ENCODE results near the gene QRICH1. TPM values are rescaled to one million over a fixed set of nuclear protein-coding genes. Genes with fewer than 3 reads are reported as not detected.
A peak's percentile ranks its signal among the peaks of the same experiment; 100 is the strongest.

Gene QRICH1
- total and polyA plus RNA-seq, 2 donors (not counting 1 experiment from before 2014, with no cell fraction given): 48.7 to 59.0 TPM

DNA sequence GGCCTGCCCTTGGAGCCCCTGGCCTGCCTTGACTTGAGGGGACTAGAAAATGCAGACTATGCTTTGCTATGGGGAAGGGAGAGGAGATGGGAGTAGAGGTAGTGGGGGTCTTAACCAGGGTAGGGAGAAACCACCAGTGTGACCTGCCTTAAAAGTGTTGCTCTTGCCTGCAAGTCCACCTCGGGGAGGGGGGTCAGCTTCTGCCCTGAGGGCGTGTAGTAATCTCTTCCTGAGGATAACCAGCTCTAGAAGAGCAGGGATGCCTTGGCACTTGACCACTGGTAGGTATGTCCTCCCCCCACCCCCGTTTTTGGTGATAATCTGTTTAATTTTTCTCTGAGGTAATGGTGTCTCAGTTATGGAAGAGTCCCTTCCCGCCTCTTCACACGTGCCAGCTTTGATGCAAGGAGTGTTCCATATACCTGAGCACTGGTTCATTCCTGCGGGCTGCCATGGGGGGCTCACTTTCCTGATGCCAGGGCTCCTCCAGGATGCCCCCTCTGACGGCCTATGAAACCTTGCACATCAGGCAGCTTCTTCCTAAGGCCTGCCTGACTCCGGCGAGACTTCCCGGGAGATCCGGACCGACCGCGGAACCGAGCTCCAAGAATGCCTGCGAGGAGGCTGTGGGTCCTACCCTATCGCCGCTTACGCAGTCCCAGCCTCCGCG lies 104.6 kb downstream of the QRICH1 start:
- Histone ChIP-seq H3K9ac (ENCODE audit: insufficient read depth, low read length) (peak overlapping the region; percentile 92), H3K4me3 (replicated peaks in 1 of 4; ENCODE audit: control extremely low read depth in 1 of 4, insufficient read depth in 1 of 4, low read depth in 3 of 4, low read length in 4 of 4) (peak overlapping the region; percentile 50 to 85 (median 78)), H3K9me3 (ENCODE audit: control insufficient read depth, insufficient read depth, low read depth, low read length) (no peaks in the 10 kb centered on the region), H3K36me3 (ENCODE audit: control insufficient read depth, insufficient read depth, low read length) (peaks cover 2% of the 10 kb centered on the region), H2AFZ (ENCODE audit: low read length) (peak overlapping the region; percentile 60), H3K79me2 (ENCODE audit: control insufficient read depth, insufficient read depth, low read length) (peaks cover 25% of the 10 kb centered on the region), H3K4me1 (ENCODE audit: control insufficient read depth, extremely low read depth, insufficient read depth, low read length) (peaks cover 12% of the 10 kb centered on the region), H4K20me1 (ENCODE audit: control insufficient read depth, extremely low read depth, insufficient read depth, low read length) (no peaks in the 10 kb centered on the region), H3K27me3 (ENCODE audit: control insufficient read depth, insufficient read depth, low read length) (no peaks in the 10 kb centered on the region), H3K4me2 (ENCODE audit: extremely low read depth, insufficient read depth, low read length) (peak overlapping the region; percentile 69), H3K27ac (ENCODE audit: insufficient read depth, low read length) (peak overlapping the region; percentile 94)
- DNase-seq (ENCODE audit: low read depth in 2 of 2): peak in 1 of 2 donors; percentile 17
- TF ChIP-seq EZH2 (IDR thresholded peaks at IDR 0.05; ENCODE audit: low read length, missing control alignments): no peak
- TF ChIP-seq, protein P1, sequence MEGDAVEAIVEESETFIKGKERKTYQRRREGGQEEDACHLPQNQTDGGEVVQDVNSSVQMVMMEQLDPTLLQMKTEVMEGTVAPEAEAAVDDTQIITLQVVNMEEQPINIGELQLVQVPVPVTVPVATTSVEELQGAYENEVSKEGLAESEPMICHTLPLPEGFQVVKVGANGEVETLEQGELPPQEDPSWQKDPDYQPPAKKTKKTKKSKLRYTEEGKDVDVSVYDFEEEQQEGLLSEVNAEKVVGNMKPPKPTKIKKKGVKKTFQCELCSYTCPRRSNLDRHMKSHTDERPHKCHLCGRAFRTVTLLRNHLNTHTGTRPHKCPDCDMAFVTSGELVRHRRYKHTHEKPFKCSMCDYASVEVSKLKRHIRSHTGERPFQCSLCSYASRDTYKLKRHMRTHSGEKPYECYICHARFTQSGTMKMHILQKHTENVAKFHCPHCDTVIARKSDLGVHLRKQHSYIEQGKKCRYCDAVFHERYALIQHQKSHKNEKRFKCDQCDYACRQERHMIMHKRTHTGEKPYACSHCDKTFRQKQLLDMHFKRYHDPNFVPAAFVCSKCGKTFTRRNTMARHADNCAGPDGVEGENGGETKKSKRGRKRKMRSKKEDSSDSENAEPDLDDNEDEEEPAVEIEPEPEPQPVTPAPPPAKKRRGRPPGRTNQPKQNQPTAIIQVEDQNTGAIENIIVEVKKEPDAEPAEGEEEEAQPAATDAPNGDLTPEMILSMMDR (conservative IDR thresholded peaks at IDR 0.05 in 1 of 2, IDR thresholded peaks at IDR 0.05 in 1 of 2; ENCODE audit: low read depth in 1 of 2, low read length in 2 of 2): no peak

DNA sequence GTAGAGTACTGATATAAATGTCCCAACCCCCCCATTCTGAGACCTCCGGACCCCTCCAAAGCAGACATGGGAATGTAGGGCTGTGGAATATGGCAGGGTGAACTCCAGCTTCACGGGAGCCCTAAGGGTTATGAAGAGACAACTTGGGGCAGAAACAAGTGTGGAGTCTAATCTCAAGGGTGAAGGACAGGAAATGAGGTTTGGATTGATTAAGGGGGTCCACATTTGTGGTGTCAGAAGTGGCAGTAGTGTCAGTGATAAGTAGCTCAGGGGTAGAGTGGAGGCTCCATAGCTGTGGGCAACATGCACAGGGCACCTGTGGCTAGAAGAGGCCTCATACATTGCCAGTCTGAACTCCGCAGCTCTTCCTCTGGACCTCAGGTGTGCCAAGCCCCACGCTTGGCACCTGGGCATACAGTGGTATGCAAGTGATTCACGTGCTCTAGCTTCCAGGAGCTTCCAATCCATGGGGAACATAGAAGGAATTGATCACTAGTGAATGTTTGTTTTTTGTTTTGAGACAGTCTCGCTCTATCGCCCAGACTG lies 108.0 kb downstream of the QRICH1 start:
- Histone ChIP-seq H3K9me3 (ENCODE audit: control insufficient read depth, insufficient read depth, low read depth, low read length) (no peaks in the 10 kb centered on the region), H3K79me2 (ENCODE audit: control insufficient read depth, insufficient read depth, low read length) (peaks cover 7% of the 10 kb centered on the region), H3K36me3 (ENCODE audit: control insufficient read depth, insufficient read depth, low read length) (peaks cover 2% of the 10 kb centered on the region), H3K27ac (ENCODE audit: insufficient read depth, low read length) (no peak overlapping the region), H3K9ac (ENCODE audit: insufficient read depth, low read length) (no peak overlapping the region), H3K4me3 (replicated peaks in 1 of 4; ENCODE audit: control extremely low read depth in 1 of 4, insufficient read depth in 1 of 4, low read depth in 3 of 4, low read length in 4 of 4) (no peak overlapping the region), H3K4me1 (ENCODE audit: control insufficient read depth, extremely low read depth, insufficient read depth, low read length) (peaks cover 5% of the 10 kb centered on the region), H3K27me3 (ENCODE audit: control insufficient read depth, insufficient read depth, low read length) (no peaks in the 10 kb centered on the region), H4K20me1 (ENCODE audit: control insufficient read depth, extremely low read depth, insufficient read depth, low read length) (no peaks in the 10 kb centered on the region), H3K4me2 (ENCODE audit: extremely low read depth, insufficient read depth, low read length) (no peak overlapping the region), H2AFZ (ENCODE audit: low read length) (no peak overlapping the region)
- TF ChIP-seq, protein P1 (conservative IDR thresholded peaks at IDR 0.05 in 1 of 2, IDR thresholded peaks at IDR 0.05 in 1 of 2; ENCODE audit: low read depth in 1 of 2, low read length in 2 of 2): no peak
- no peak for TF ChIP-seq EZH2 (IDR thresholded peaks at IDR 0.05; ENCODE audit: low read length, missing control alignments)
- no peak for DNase-seq (ENCODE audit: low read depth in 2 of 2)

DNA sequence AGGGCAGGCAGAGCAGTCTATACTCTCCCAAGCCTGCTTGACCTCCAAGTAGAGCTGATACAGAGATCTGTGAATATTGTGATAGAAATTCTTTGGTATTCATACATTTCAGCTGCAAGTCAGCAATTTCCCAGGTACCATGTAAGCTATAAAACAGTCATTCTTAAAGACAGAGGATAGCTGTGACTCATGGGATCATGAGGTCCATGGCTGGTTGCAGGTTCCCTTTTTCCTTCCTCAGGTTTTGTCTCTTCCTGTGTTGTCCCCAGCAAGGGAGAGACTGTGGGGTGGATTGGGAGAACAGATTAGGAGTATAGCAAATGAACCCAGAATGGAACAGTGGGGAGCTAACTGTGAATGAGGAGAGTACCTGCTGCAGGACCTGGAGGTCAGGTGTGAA lies 109.2 kb downstream of the QRICH1 start:
- peaks cover 4% of the 10 kb centered on the region for H3K4me1 ChIP-seq (ENCODE audit: control insufficient read depth, extremely low read depth, insufficient read depth, low read length)
- H3K27me3 ChIP-seq (ENCODE audit: control insufficient read depth, insufficient read depth, low read length): no peaks in the 10 kb centered on the region
- no peaks in the 10 kb centered on the region for H4K20me1 ChIP-seq (ENCODE audit: control insufficient read depth, extremely low read depth, insufficient read depth, low read length)
- TF ChIP-seq, protein P1 (conservative IDR thresholded peaks at IDR 0.05 in 1 of 2, IDR thresholded peaks at IDR 0.05 in 1 of 2; ENCODE audit: low read depth in 1 of 2, low read length in 2 of 2): no peak
- no peak for TF ChIP-seq EZH2 (IDR thresholded peaks at IDR 0.05; ENCODE audit: low read length, missing control alignments)
- H3K4me3 ChIP-seq (replicated peaks in 1 of 4; ENCODE audit: control extremely low read depth in 1 of 4, insufficient read depth in 1 of 4, low read depth in 3 of 4, low read length in 4 of 4): no peak overlapping the region
- no peak overlapping the region for H2AFZ ChIP-seq (ENCODE audit: low read length)
- no peak overlapping the region for H3K4me2 ChIP-seq (ENCODE audit: extremely low read depth, insufficient read depth, low read length)
- H3K36me3 ChIP-seq (ENCODE audit: control insufficient read depth, insufficient read depth, low read length): peaks cover 5% of the 10 kb centered on the region
- no peaks in the 10 kb centered on the region for H3K9me3 ChIP-seq (ENCODE audit: control insufficient read depth, insufficient read depth, low read depth, low read length)
- DNase-seq (ENCODE audit: low read depth in 2 of 2): no peak
- H3K9ac ChIP-seq (ENCODE audit: insufficient read depth, low read length): no peak overlapping the region
- no peak overlapping the region for H3K27ac ChIP-seq (ENCODE audit: insufficient read depth, low read length)
- H3K79me2 ChIP-seq (ENCODE audit: control insufficient read depth, insufficient read depth, low read length): no peaks in the 10 kb centered on the region
